Measurements from ENCODE around the gene SERPINB1. TPM values are rescaled to one million over a fixed set of nuclear protein-coding genes. Genes with fewer than 3 reads are reported as not detected.

The SERPINB1 gene
- total and polyA plus RNA-seq, 10 of the 15 experiments (the other 5 are each of a cell fraction or from before 2014, with no cell fraction given) = 0.45 to 2.4 (median 0.83) TPM

- in situ Hi-C loops (cut with MboI) = no loop called here
- Histone ChIP-seq H3K4me3 (peak overlapping the region; percentile 20; the same call in 1 of the 2 replicates), H3K36me3 (ENCODE audit: control insufficient read depth in 2 of 2, insufficient read depth in 2 of 2, low read length in 1 of 2) (peaks cover 0 to 12% of the 10 kb centered on the region in 2 experiments; a peak in 2 of 4 replicates), H3K9ac (ENCODE audit: control insufficient read depth, insufficient read depth, low read length) (peak overlapping the region; percentile 31; the same call in 1 of the 2 replicates), H2AFZ (ENCODE audit: control insufficient read depth, low read depth, low read length) (peak overlapping the region; percentile 58), H3K9me3 (replicated peaks; ENCODE audit: control insufficient read depth, insufficient read depth, low read length) (no peaks in the 10 kb centered on the region; the same call in 2 of the 3 replicates), H3K27ac (ENCODE audit: control insufficient read depth, insufficient read depth) (no peak overlapping the region), H4K20me1 (ENCODE audit: control insufficient read depth, insufficient read depth) (no peaks in the 10 kb centered on the region), H3K4me2 (ENCODE audit: control insufficient read depth, insufficient read depth) (peak overlapping the region; percentile 46), H3K4me1 (ENCODE audit: control insufficient read depth, insufficient read depth, low read length) (peaks cover 4% of the 10 kb centered on the region; the same call in 1 of the 2 replicates), H3K79me2 (ENCODE audit: control insufficient read depth, insufficient read depth, low read length) (no peaks in the 10 kb centered on the region), H3K27me3 (replicated peaks in 1 of 2; ENCODE audit: control insufficient read depth in 2 of 2, insufficient read depth in 2 of 2, low read length in 1 of 2) (no peaks in the 10 kb centered on the region)
- WGBS (ENCODE audit: insufficient coverage, insufficient replicate concordance, low lambda C conversion rate, missing lambda C conversion rate) = 87% methylated on average over 14 of the region's 14 CpGs
- peak; percentile 44 for ATAC-seq
- intact Hi-C loops (cut with micrococcal nuclease; ENCODE audit: unreplicated experiment) = loop anchor here (1.0 kb wide), 1 partner anchor 8 kb away; no protein-coding TSS in a partner anchor
- no peak for DNase-seq (ENCODE audit: low read depth, low spot score)
- no peak for FAIRE-seq
- RAD21 ChIA-PET (ENCODE audit: unreplicated experiment) = interaction anchor here (0.6 to 2.8 kb wide), 25 partner anchors 9 to 272 kb away, joined by 3 to 27 read pairs (median 6); partner anchors contain the start of gene SERPINB1
- TSS peak; percentile 49 for BruUV-seq (replicated peaks)
- SMC1A ChIA-PET (ENCODE audit: uncharacterized antibody, unreplicated experiment) = interaction anchor here (0.6 to 5.7 kb wide), 12 partner anchors 9 to 49 kb away, joined by 3 to 69 read pairs (median 8); partner anchors contain the start of genes SERPINB1 and SERPINB9
- CTCF ChIA-PET = interaction anchor here (0.9 to 4.9 kb wide), 14 partner anchors 9 to 97 kb away, joined by 3 to 37 read pairs (median 8); no protein-coding TSS in a partner anchor
- POLR2A ChIA-PET = interaction anchor here (1.0 to 3.1 kb wide), 13 partner anchors 9 to 45 kb away, joined by 3 to 43 read pairs (median 6); no protein-coding TSS in a partner anchor
- TF ChIP-seq YBX1 (IDR thresholded peaks at IDR 0.05) (no peak), MEF2B (IDR thresholded peaks at IDR 0.05; ENCODE audit: partially characterized antibody, poor library complexity, severe bottlenecking) (peak; percentile 11), TCF12 (IDR thresholded peaks at IDR 0.05; ENCODE audit: low read depth, low read length) (no peak), ZNF207 (IDR thresholded peaks at IDR 0.05; ENCODE audit: borderline replicate concordance) (peak; percentile 46; the same call in 1 of the 2 replicates), SIX5 (IDR thresholded peaks at IDR 0.05; ENCODE audit: low read depth, low read length, severe bottlenecking) (no peak), NFIC (IDR thresholded peaks at IDR 0.05; ENCODE audit: low read depth, low read length) (no peak), BRCA1 (IDR thresholded peaks at IDR 0.05; ENCODE audit: low read depth, low read length) (no peak), SPI1 (IDR thresholded peaks at IDR 0.05; ENCODE audit: borderline replicate concordance, insufficient read depth, low read depth, low read length) (peak; percentile 63; the same call in 1 of the 2 replicates), RELB (IDR thresholded peaks at IDR 0.05; ENCODE audit: low read depth) (no peak), ZBTB40 (IDR thresholded peaks at IDR 0.05; ENCODE audit: borderline replicate concordance) (no peak), BCL3 (IDR thresholded peaks at IDR 0.05; ENCODE audit: borderline replicate concordance, insufficient read depth, low read depth, low read length, poor library complexity, severe bottlenecking) (no peak), BACH1 (IDR thresholded peaks at IDR 0.05; ENCODE audit: borderline replicate concordance) (no peak), MAX (IDR thresholded peaks at IDR 0.05; ENCODE audit: low read depth, low read length) (no peak), IKZF2 (IDR thresholded peaks at IDR 0.05) (no peak)
Observed at GRCh38 chr6:2890976-2891767, 49.5 kb upstream of the SERPINB1 start.
